ENCODE data around the gene SLC5A10.

The SLC5A10 gene

GRCh38 chr17:18964550-18964949, 12.6 kb downstream of the SLC5A10 start:
- DNase-seq (ENCODE audit: low read depth in 2 of 2), result no peak

- DNase-seq (ENCODE audit: low read depth in 2 of 2), result no peak
Measured at GRCh38 chr17:18965530-18966236, 13.7 kb downstream of the SLC5A10 start.

GRCh38 chr17:18966831-18967624, 15.1 kb downstream of the SLC5A10 start:
- no peak for DNase-seq (ENCODE audit: low read depth in 2 of 2)

- DNase-seq (ENCODE audit: low read depth in 2 of 2), result no peak
Measured at GRCh38 chr17:18967916-18968315, 16.0 kb downstream of the SLC5A10 start.

GRCh38 chr17:18968345-18968744, 16.4 kb downstream of the SLC5A10 start:
- DNase-seq (ENCODE audit: low read depth in 2 of 2), result no peak

- no peak for DNase-seq (ENCODE audit: low read depth in 2 of 2)
Measured at GRCh38 chr17:18968945-18969887, 17.3 kb downstream of the SLC5A10 start.

- DNase-seq (ENCODE audit: low read depth in 2 of 2), result no peak
Measured at GRCh38 chr17:18970582-18971480, 18.9 kb downstream of the SLC5A10 start.

GRCh38 chr17:18971801-18972200, 19.8 kb downstream of the SLC5A10 start:
- DNase-seq (ENCODE audit: low read depth in 2 of 2), result no peak

- no peak for DNase-seq (ENCODE audit: low read depth in 2 of 2)
Measured at GRCh38 chr17:18974407-18975149, 22.6 kb downstream of the SLC5A10 start.

- DNase-seq (ENCODE audit: low read depth in 2 of 2), result no peak
Measured at GRCh38 chr17:18975597-18975996, 23.6 kb downstream of the SLC5A10 start.

GRCh38 chr17:18976201-18976600, 24.2 kb downstream of the SLC5A10 start:
- DNase-seq (ENCODE audit: low read depth in 2 of 2), result no peak

- no peak for DNase-seq (ENCODE audit: low read depth in 2 of 2)
Measured at GRCh38 chr17:18977021-18977420, 25.1 kb downstream of the SLC5A10 start.

- DNase-seq (ENCODE audit: low read depth in 2 of 2), result no peak
Measured at GRCh38 chr17:18977646-18978045, 25.7 kb downstream of the SLC5A10 start.

- DNase-seq (ENCODE audit: low read depth in 2 of 2), result no peak
Measured at GRCh38 chr17:18978050-18978449, 26.1 kb downstream of the SLC5A10 start.

GRCh38 chr17:18978655-18979054, 26.7 kb downstream of the SLC5A10 start:
- no peak for DNase-seq (ENCODE audit: low read depth in 2 of 2)

- no peak for DNase-seq (ENCODE audit: low read depth in 2 of 2)
Measured at GRCh38 chr17:18980682-18981334, 28.8 kb downstream of the SLC5A10 start.

GRCh38 chr17:18981335-18981641, 29.3 kb downstream of the SLC5A10 start:
- no peak for DNase-seq (ENCODE audit: low read depth in 2 of 2)

- DNase-seq (ENCODE audit: low read depth in 2 of 2), result no peak
Measured at GRCh38 chr17:18981642-18982424, 29.9 kb downstream of the SLC5A10 start.

Data from activated CD4-positive, alpha-beta T cell treated with anti-CD3 and anti-CD28 coated beads for 24 hours (primary cell).